K562 (cell line): Measurements from ENCODE around the gene RND1. TPM values are rescaled to one million over a fixed set of nuclear protein-coding genes. Genes with fewer than 3 reads are reported as not detected.

Experiments used
- CREBBP ChIP-seq: IDR thresholded peaks from one replicate; pipeline ENCODE4 v1.6.1; 2012; ENCODE audit warnings: low read depth, mild to moderate bottlenecking, control low read depth, inconsistent platforms, low read length
- CSDE1 ChIP-seq, 2 experiments: fragments of 450-650 bp; IDR thresholded peaks; 2 replicates each; pipeline ENCODE4 v1.6.1; 2016; ENCODE audit warnings: mild to moderate bottlenecking in 1 of 2
- DNMT1 ChIP-seq: fragments of 450-650 bp; IDR thresholded peaks from 2 replicates; pipeline ENCODE4 v1.6.1; 2016; ENCODE audit warnings: antibody characterized with exemption, mild to moderate bottlenecking
- EP400 ChIP-seq: fragments of 450-650 bp; IDR thresholded peaks from 2 replicates; pipeline ENCODE4 v1.6.1; 2017; ENCODE audit warnings: antibody characterized with exemption, mild to moderate bottlenecking, moderate library complexity
- FOXK2 ChIP-seq, 2 experiments: fragments of 450-650 bp; IDR thresholded peaks in 1 of 2; conservative IDR thresholded peaks in 1 of 2; 2 replicates each; pipeline ENCODE4 v1.6.1; 2016; ENCODE audit warnings: low read depth in 2 of 2, mild to moderate bottlenecking in 1 of 2
- KDM4B ChIP-seq, 2 experiments: fragments of 450-650 bp in 1 of 2; sonication (generic) in 1 of 2; IDR thresholded peaks; 2 replicates each; pipeline ENCODE4 v1.6.1; 2016 to 2017; ENCODE audit warnings: borderline replicate concordance in 2 of 2, antibody characterized with exemption in 1 of 2, low read depth in 1 of 2, mild to moderate bottlenecking in 1 of 2
- KLF6 ChIP-seq: fragments of 250-450 bp; sonication (Bioruptor Pico); IDR thresholded peaks from 2 replicates; pipeline ENCODE4 v1.4.0; 2020; ENCODE audit warnings: mild to moderate bottlenecking, moderate library complexity, borderline replicate concordance
- MBD2 ChIP-seq: sonication (generic); IDR thresholded peaks from 2 replicates; pipeline ENCODE4 v1.6.1; 2016; ENCODE audit warnings: low read depth, borderline replicate concordance
- MTA3 ChIP-seq: fragments of 450-650 bp; formaldehyde crosslinking; IDR thresholded peaks from 2 replicates; pipeline ENCODE4 v1.6.1; 2017; ENCODE audit warnings: mild to moderate bottlenecking, borderline replicate concordance
- NFYB ChIP-seq: IDR thresholded peaks from 2 replicates; pipeline ENCODE4 v1.6.1; 2011; ENCODE audit warnings: mild to moderate bottlenecking, moderate library complexity; ENCODE audit not compliant: insufficient read length; ENCODE audit errors: extremely low read depth
- PHB ChIP-seq: fragments of 250-450 bp; sonication (Bioruptor Pico); IDR thresholded peaks from 2 replicates; pipeline ENCODE4 v1.5.0; 2021
- RBBP5 ChIP-seq: fragments of 200-600 bp; sonication (generic); IDR thresholded peaks from 2 replicates; pipeline ENCODE4 v1.6.1; 2012; ENCODE audit warnings: borderline replicate concordance, mild to moderate bottlenecking, low read length, control low read depth, inconsistent platforms; ENCODE audit not compliant: insufficient read depth, poor library complexity, severe bottlenecking
- RBM15 ChIP-seq: fragments of 200-400 bp; formaldehyde crosslinking; IDR thresholded peaks from 2 replicates; pipeline ENCODE4 v1.6.1; 2018; ENCODE audit warnings: mild to moderate bottlenecking, low read length, moderate library complexity; ENCODE audit not compliant: insufficient read depth
- RBM22 ChIP-seq: fragments of 200-400 bp; formaldehyde crosslinking; IDR thresholded peaks from 2 replicates; pipeline ENCODE4 v1.6.1; 2018; ENCODE audit warnings: low read length, low read depth; ENCODE audit not compliant: poor library complexity, severe bottlenecking
- STAT5A ChIP-seq: IDR thresholded peaks from 2 replicates; pipeline ENCODE4 v1.6.1; 2012; ENCODE audit warnings: low read length, inconsistent platforms, borderline replicate concordance
- SUPT5H ChIP-seq: fragments of 450-650 bp; IDR thresholded peaks from 2 replicates; pipeline ENCODE4 v1.6.1; 2016
- TCFL5 ChIP-seq: fragments of 250-450 bp; sonication (Bioruptor Pico); conservative IDR thresholded peaks from 2 replicates; pipeline ENCODE4 v1.6.1; 2021; ENCODE audit warnings: mild to moderate bottlenecking, moderate library complexity, matching md5 sums
- ZNF146 ChIP-seq: IDR thresholded peaks from one replicate; pipeline ENCODE4 v1.6.1; 2018; ENCODE audit warnings: missing compliant biosample characterization; ENCODE audit not compliant: unreplicated experiment
- ZNF41 ChIP-seq: fragments of 250-450 bp; sonication (Bioruptor Pico); conservative IDR thresholded peaks from 2 replicates; pipeline ENCODE4 v1.4.0; 2020; ENCODE audit warnings: mild to moderate bottlenecking
- ZNF644 ChIP-seq: fragments of 200-800 bp; sonication (Bioruptor generic); IDR thresholded peaks from 2 replicates; pipeline ENCODE4 v1.6.1; 2016; ENCODE audit warnings: low read depth, missing genetic modification characterization, missing compliant biosample characterization
- ZZZ3 ChIP-seq: fragments of 450-650 bp; IDR thresholded peaks from 2 replicates; pipeline ENCODE4 v1.6.1; 2016; ENCODE audit warnings: antibody characterized with exemption, mild to moderate bottlenecking, moderate library complexity
- polyA plus RNA-seq, 8 experiments: library from polyadenylated mRNA; depleted of rRNA in 4 of 8; stranded (reverse) in 5 of 8; unstranded in 3 of 8; fragments of >200 nt; fragmentation: Nextera tagmentation in 2 of 8; fragmentation: Illumina TruSeq in 1 of 8; extraction: Ambion mirVana in 2 of 8; extraction: Trizol in 1 of 8; gene quantifications; 2 replicates each; pipeline versions ENCODE4 v1.2.1 to v1.2.3, GENCODE V29; 2011 to 2014; ENCODE audit warnings: inconsistent platforms in 1 of 8, missing spikeins in 1 of 8
- total RNA-seq, 7 experiments: library from RNA; depleted of rRNA in 6 of 7; stranded (reverse); fragments of >200 nt in 6 of 7; fragmentation: Illumina TruSeq in 2 of 7; extraction: Trizol in 2 of 7; gene quantifications; 2 replicates each; pipeline versions ENCODE4 v1.2.1 to v1.2.3, GENCODE V29; 2011 to 2021; ENCODE audit warnings: low replicate concordance in 1 of 7
- TF ChIP-seq, protein P1 (sequence below): sonication (generic); formaldehyde crosslinking; IDR thresholded peaks from 2 replicates; pipeline ENCODE4 v1.8.0; 2022; ENCODE audit warnings: missing genetic modification reagents, mild to moderate bottlenecking, moderate library complexity, borderline replicate concordance
- TF ChIP-seq, protein P2 (sequence below), 2 experiments: fragments of 200-800 bp in 1 of 2; sonication (Bioruptor generic) in 1 of 2; sonication (generic) in 1 of 2; formaldehyde crosslinking in 1 of 2; IDR thresholded peaks in 1 of 2; conservative IDR thresholded peaks in 1 of 2; 2 replicates each; pipeline versions ENCODE4 v1.5.0 to v1.6.1; 2016 to 2020; ENCODE audit warnings: missing compliant biosample characterization in 1 of 2, missing genetic modification characterization in 1 of 2, missing genetic modification reagents in 1 of 2
- TF ChIP-seq, protein P3 (sequence below), 2 experiments: IDR thresholded peaks; 2 replicates each; pipeline ENCODE4 v1.6.1; 2011; ENCODE audit warnings: borderline replicate concordance in 1 of 2, control low read depth in 1 of 2, low read depth in 1 of 2, low read length in 1 of 2, mild to moderate bottlenecking in 1 of 2, mixed read lengths in 1 of 2, moderate library complexity in 1 of 2; ENCODE audit not compliant: insufficient read depth in 1 of 2, insufficient read length in 1 of 2, poor library complexity in 1 of 2, severe bottlenecking in 1 of 2; ENCODE audit errors: extremely low read depth in 1 of 2

RND1 gene
- total and polyA plus RNA-seq, 9 of the 15 experiments (the other 6 are each of a cell fraction or from before 2014, with no cell fraction given), result 0.18 to 0.78 (median 0.58) TPM; not detected in 2

DNA sequence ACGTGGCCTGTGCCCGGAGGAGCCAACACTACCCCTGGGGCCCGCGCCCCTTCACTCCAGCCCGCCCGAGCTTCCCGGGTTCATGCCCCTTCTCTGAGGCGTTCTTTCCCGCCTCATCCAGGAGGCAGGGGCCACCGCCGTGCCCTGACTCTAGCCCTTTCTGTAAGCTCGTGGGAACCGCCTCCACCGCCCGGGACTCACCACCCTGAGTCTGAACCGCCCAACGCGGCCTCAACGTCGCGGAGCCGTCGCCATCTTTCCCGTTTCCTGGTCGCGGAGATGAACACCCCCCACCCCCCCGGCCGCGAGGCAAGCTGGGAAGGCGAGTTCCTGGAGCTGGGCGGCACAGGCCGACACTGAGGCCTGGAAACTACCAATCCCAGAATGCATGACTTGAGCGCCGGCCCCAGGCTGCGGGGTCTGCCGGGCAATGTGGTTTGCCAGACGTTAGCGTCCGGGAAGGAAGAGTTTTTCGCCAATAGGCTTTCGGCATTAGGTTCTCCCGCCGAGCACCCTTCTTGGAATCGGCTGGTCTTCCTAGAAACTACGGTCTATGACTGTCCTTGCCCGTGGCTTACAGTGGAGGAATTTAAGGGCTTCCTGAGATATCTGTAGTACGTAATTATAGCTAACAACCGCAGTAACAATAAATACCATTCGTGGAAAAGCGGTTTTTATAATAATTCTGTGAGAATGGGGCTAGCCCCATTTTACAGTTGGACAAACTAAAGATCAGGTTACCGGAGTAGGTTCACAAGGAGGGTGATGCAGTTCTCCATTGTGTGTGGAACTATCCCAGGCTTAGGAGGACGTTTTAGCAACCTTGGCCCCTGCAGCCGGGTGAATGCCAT is 13.6 kb downstream of the RND1 start, which contains the start of gene DDX23 (continued):
- peak; percentile 86 for TF ChIP-seq RBBP5
- peak in 1 of 2 experiments; percentile 44; a peak in 2 of 4 replicates for TF ChIP-seq FOXK2 (conservative IDR thresholded peaks at IDR 0.05 in 1 of 2, IDR thresholded peaks at IDR 0.05 in 1 of 2; ENCODE audit: low read depth in 2 of 2)
- no peak for TF ChIP-seq TCFL5
- TF ChIP-seq MBD2, result peak; percentile 97
- TF ChIP-seq NFYB, result peak; percentile 25
- no peak for TF ChIP-seq RBM15
- no peak for TF ChIP-seq CREBBP
- TF ChIP-seq DNMT1, result no peak
- peak; percentile 90 for TF ChIP-seq EP400
- TF ChIP-seq CSDE1 (IDR thresholded peaks at IDR 0.05), result no peak
- no peak for TF ChIP-seq ZNF146 (CRISPR knock-in tag)
- TF ChIP-seq, protein P1, sequence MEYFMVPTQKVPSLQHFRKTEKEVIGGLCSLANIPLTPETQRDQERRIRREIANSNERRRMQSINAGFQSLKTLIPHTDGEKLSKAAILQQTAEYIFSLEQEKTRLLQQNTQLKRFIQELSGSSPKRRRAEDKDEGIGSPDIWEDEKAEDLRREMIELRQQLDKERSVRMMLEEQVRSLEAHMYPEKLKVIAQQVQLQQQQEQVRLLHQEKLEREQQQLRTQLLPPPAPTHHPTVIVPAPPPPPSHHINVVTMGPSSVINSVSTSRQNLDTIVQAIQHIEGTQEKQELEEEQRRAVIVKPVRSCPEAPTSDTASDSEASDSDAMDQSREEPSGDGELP (CRISPR knock-in tag), result peak; percentile 90
- peak; percentile 99 for TF ChIP-seq ZNF644 (tag)
- TF ChIP-seq STAT5A, result peak; percentile 82
- peak; percentile 92; the same call in 1 of the 2 replicates for TF ChIP-seq PHB (CRISPR knock-in tag)
- peak; percentile 86 for TF ChIP-seq KLF6
- TF ChIP-seq ZZZ3, result no peak
- TF ChIP-seq, protein P2, sequence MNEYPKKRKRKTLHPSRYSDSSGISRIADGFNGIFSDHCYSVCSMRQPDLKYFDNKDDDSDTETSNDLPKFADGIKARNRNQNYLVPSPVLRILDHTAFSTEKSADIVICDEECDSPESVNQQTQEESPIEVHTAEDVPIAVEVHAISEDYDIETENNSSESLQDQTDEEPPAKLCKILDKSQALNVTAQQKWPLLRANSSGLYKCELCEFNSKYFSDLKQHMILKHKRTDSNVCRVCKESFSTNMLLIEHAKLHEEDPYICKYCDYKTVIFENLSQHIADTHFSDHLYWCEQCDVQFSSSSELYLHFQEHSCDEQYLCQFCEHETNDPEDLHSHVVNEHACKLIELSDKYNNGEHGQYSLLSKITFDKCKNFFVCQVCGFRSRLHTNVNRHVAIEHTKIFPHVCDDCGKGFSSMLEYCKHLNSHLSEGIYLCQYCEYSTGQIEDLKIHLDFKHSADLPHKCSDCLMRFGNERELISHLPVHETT (CRISPR knock-in tag; conservative IDR thresholded peaks at IDR 0.05 in 1 of 2, IDR thresholded peaks at IDR 0.05 in 1 of 2), result peak in 1 of 2 experiments; percentile 91; a peak in 2 of 4 replicates
- peak; percentile 33; the same call in 1 of the 2 replicates for TF ChIP-seq ZNF41 (CRISPR knock-in tag)
- TF ChIP-seq SUPT5H, result peak; percentile 82
- TF ChIP-seq RBM22, result peak; percentile 39
- TF ChIP-seq MTA3, result peak; percentile 43; the same call in 1 of the 2 replicates
- TF ChIP-seq KDM4B (IDR thresholded peaks at IDR 0.05; ENCODE audit: borderline replicate concordance in 2 of 2, low read depth in 1 of 2), result peak in 1 of 2 experiments; percentile 99; a peak in 2 of 4 replicates
- TF ChIP-seq, protein P3, sequence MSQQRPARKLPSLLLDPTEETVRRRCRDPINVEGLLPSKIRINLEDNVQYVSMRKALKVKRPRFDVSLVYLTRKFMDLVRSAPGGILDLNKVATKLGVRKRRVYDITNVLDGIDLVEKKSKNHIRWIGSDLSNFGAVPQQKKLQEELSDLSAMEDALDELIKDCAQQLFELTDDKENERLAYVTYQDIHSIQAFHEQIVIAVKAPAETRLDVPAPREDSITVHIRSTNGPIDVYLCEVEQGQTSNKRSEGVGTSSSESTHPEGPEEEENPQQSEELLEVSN (IDR thresholded peaks at IDR 0.05; ENCODE audit: borderline replicate concordance in 1 of 2, extremely low read depth in 1 of 2, insufficient read depth in 1 of 2, insufficient read length in 1 of 2, low read depth in 1 of 2, low read length in 1 of 2, poor library complexity in 1 of 2, severe bottlenecking in 1 of 2), result peak; percentile 49 to 70
